GM18519 (cell line): ENCODE data around the gene NME7.
A peak's percentile ranks its signal among the peaks of the same experiment; 100 is the strongest.
"Not testable (repeated sequence)": the region's sequence is repeated elsewhere in the genome, so short reads cannot be mapped to it uniquely, and the experiment has no call there.

Experiments used
- ATAC-seq: cut with Tn5 transposase; IDR thresholded peaks from one replicate; pipeline ENCODE4 v1.9.1; 2021; ENCODE audit warnings: mild to moderate bottlenecking, moderate library complexity; ENCODE audit not compliant: unreplicated experiment, low FRiP score

The NME7 gene

GRCh38 chr1:169308313-169309039 lies 59.1 kb downstream of the NME7 start:
- ATAC-seq, result no peak

- no peak for ATAC-seq
These were observed 60.4 kb downstream of the NME7 start for GRCh38 chr1:169307176-169307575.

GRCh38 chr1:169305948-169306347 lies 61.6 kb downstream of the NME7 start:
- ATAC-seq, result no peak

- ATAC-seq, result no peak
These were observed 62.2 kb downstream of the NME7 start for GRCh38 chr1:169305356-169305755.

- ATAC-seq, result no peak
These were observed 66.7 kb downstream of the NME7 start for GRCh38 chr1:169300854-169301253.

- no peak for ATAC-seq
These were observed 69.2 kb downstream of the NME7 start for GRCh38 chr1:169298441-169298840.

GRCh38 chr1:169295846-169296245 lies 71.8 kb downstream of the NME7 start:
- no peak for ATAC-seq

GRCh38 chr1:169295425-169295824 lies 72.2 kb downstream of the NME7 start:
- ATAC-seq, result no peak

GRCh38 chr1:169289016-169289415 lies 78.6 kb downstream of the NME7 start:
- ATAC-seq, result no peak

GRCh38 chr1:169288011-169288414 lies 79.6 kb downstream of the NME7 start:
- no peak for ATAC-seq

GRCh38 chr1:169287280-169287679 lies 80.3 kb downstream of the NME7 start:
- no peak for ATAC-seq

- ATAC-seq, result not testable (repeated sequence)
These were observed 86.0 kb downstream of the NME7 start for GRCh38 chr1:169281562-169281961.

GRCh38 chr1:169271098-169271497 lies 96.5 kb downstream of the NME7 start:
- peak; percentile 95 for ATAC-seq

- ATAC-seq, result no peak
These were observed 101.5 kb downstream of the NME7 start for GRCh38 chr1:169266133-169266532.

GRCh38 chr1:169263059-169263458 lies 104.5 kb downstream of the NME7 start:
- ATAC-seq, result no peak

- no peak for ATAC-seq
These were observed 105.7 kb downstream of the NME7 start for GRCh38 chr1:169261884-169262283.

- no peak for ATAC-seq
These were observed 107.0 kb downstream of the NME7 start for GRCh38 chr1:169260478-169261151.

GRCh38 chr1:169259816-169260215 lies 107.8 kb downstream of the NME7 start:
- ATAC-seq, result no peak

- no peak for ATAC-seq
These were observed 116.8 kb downstream of the NME7 start for GRCh38 chr1:169250795-169251194.

- no peak for ATAC-seq
These were observed 117.6 kb downstream of the NME7 start for GRCh38 chr1:169250022-169250421.

GRCh38 chr1:169249611-169250010 lies 118.0 kb downstream of the NME7 start:
- ATAC-seq, result no peak

- ATAC-seq, result no peak
These were observed 121.9 kb downstream of the NME7 start for GRCh38 chr1:169245706-169246105.
